Neural cell (in vitro differentiated cells): ENCODE measurements around the gene LOXL4. TPM values are rescaled to one million over a fixed set of nuclear protein-coding genes. Genes with fewer than 3 reads are reported as not detected.

Source experiments
- H2AFZ ChIP-seq: fragments of 200-600, 300-800 bp; sonication (generic), shearing (Covaris generic); 2 replicates; pipeline ENCODE4 v1.6.0; 2014; ENCODE audit warnings: low read depth, mild to moderate bottlenecking, antibody characterized with exemption, low read length, moderate library complexity
- H3F3A ChIP-seq: fragments of 200-600 bp; shearing (Covaris generic); 2 replicates; pipeline ENCODE4 v1.6.1; 2016; ENCODE audit warnings: mild to moderate bottlenecking, moderate library complexity, mixed read lengths, antibody characterized with exemption, low read length; ENCODE audit not compliant: insufficient read depth, poor library complexity, severe bottlenecking
- H3K27ac ChIP-seq: fragments of 200-600, 300-800 bp; sonication (generic), shearing (Covaris generic); 2 replicates; pipeline ENCODE4 v1.5.1; 2014; ENCODE audit warnings: mild to moderate bottlenecking, low read length, moderate library complexity
- H3K27me3 ChIP-seq: fragments of 300-800, 200-600 bp; sonication (generic), shearing (Covaris generic); 2 replicates; pipeline ENCODE4 v1.6.0; 2014; ENCODE audit warnings: mild to moderate bottlenecking, low read depth, low read length, moderate library complexity; ENCODE audit not compliant: insufficient read depth
- H3K36me3 ChIP-seq: fragments of 300-800, 200-600 bp; sonication (generic), shearing (Covaris generic); 2 replicates; pipeline ENCODE4 v1.5.1; 2014; ENCODE audit warnings: mild to moderate bottlenecking, antibody characterized with exemption, low read length, moderate library complexity; ENCODE audit not compliant: insufficient read depth
- H3K4me2 ChIP-seq: fragments of 300-800, 200-600 bp; sonication (generic), shearing (Covaris generic); 2 replicates; pipeline ENCODE4 v1.6.0; 2014; ENCODE audit warnings: mild to moderate bottlenecking, low read length
- H3K4me3 ChIP-seq: fragments of 300-800, 200-600 bp; sonication (generic), shearing (Covaris generic); 2 replicates; pipeline ENCODE4 v1.5.1; 2014; ENCODE audit warnings: mild to moderate bottlenecking, low read length, moderate library complexity
- H3K79me2 ChIP-seq: fragments of 200-600 bp; shearing (Covaris generic); replicated peaks from 2 replicates; pipeline ENCODE4 v1.6.0; 2014; ENCODE audit warnings: mild to moderate bottlenecking, low read length, moderate library complexity; ENCODE audit not compliant: insufficient read depth
- H3K9ac ChIP-seq: fragments of 300-800, 200-600 bp; sonication (generic), shearing (Covaris generic); 2 replicates; pipeline ENCODE4 v1.6.1; 2016; ENCODE audit warnings: mild to moderate bottlenecking, low read length, mixed read lengths
- H3K9me2 ChIP-seq: fragments of 200-600 bp; shearing (Covaris generic); 2 replicates; pipeline ENCODE4 v1.6.1; 2016; ENCODE audit warnings: mild to moderate bottlenecking, low read length, mixed read lengths; ENCODE audit not compliant: insufficient read depth
- H3K9me3 ChIP-seq: fragments of 200-600, 300-800 bp; sonication (generic), shearing (Covaris generic); 2 replicates; pipeline ENCODE4 v1.6.1; 2016; ENCODE audit warnings: mild to moderate bottlenecking, mixed run types, low read length, moderate library complexity, mixed read lengths
- H4K20me1 ChIP-seq: fragments of 200-600 bp; shearing (Covaris generic); 2 replicates; pipeline ENCODE4 v1.6.1; 2016; ENCODE audit warnings: mild to moderate bottlenecking, mixed run types; ENCODE audit not compliant: insufficient read depth
- EP300 ChIP-seq: fragments of 450-650 bp; conservative IDR thresholded peaks from 2 replicates; pipeline ENCODE4 v1.6.1; 2014; ENCODE audit warnings: antibody characterized with exemption, mild to moderate bottlenecking, moderate library complexity; ENCODE audit not compliant: poor library complexity, severe bottlenecking
- EZH2 ChIP-seq: fragments of 200-600, 300-800 bp; shearing (Covaris generic), sonication (generic); IDR thresholded peaks from 2 replicates; pipeline ENCODE4 v1.6.1; 2014; ENCODE audit warnings: antibody characterized with exemption, low read length, borderline replicate concordance, mild to moderate bottlenecking; ENCODE audit not compliant: insufficient read depth, poor library complexity, severe bottlenecking
- MXI1 ChIP-seq: fragments of 450-650 bp; conservative IDR thresholded peaks from 2 replicates; pipeline ENCODE4 v1.6.1; 2014; ENCODE audit warnings: antibody characterized with exemption, mild to moderate bottlenecking; ENCODE audit not compliant: poor library complexity, severe bottlenecking
- POLR2AphosphoS5 ChIP-seq: IDR thresholded peaks from 2 replicates; pipeline ENCODE4 v1.6.1; 2012
- RAD21 ChIP-seq: fragments of 450-650 bp; conservative IDR thresholded peaks from 2 replicates; pipeline ENCODE4 v1.6.1; 2014; ENCODE audit warnings: antibody characterized with exemption, mild to moderate bottlenecking, moderate library complexity
- SMC3 ChIP-seq: fragments of 450-650 bp; conservative IDR thresholded peaks from 2 replicates; pipeline ENCODE4 v1.6.1; 2014; ENCODE audit warnings: antibody characterized with exemption, mild to moderate bottlenecking, moderate library complexity; ENCODE audit not compliant: poor library complexity
- TAF1 ChIP-seq: IDR thresholded peaks from 2 replicates; pipeline ENCODE4 v1.6.1; 2012; ENCODE audit warnings: low read depth
- polyA plus RNA-seq: library from polyadenylated mRNA; depleted of rRNA; stranded (reverse); fragments of >200 nt; gene quantifications from 2 replicates; pipeline ENCODE4 v1.2.3, GENCODE V29; 2014
- TF ChIP-seq, protein P1 (sequence below): fragments of 450-650 bp; IDR thresholded peaks from 2 replicates; pipeline ENCODE4 v1.5.1; 2014; ENCODE audit warnings: antibody characterized with exemption, mild to moderate bottlenecking, moderate library complexity; ENCODE audit not compliant: poor library complexity, severe bottlenecking
- TF ChIP-seq, protein P2 (sequence below): IDR thresholded peaks from 2 replicates; pipeline ENCODE4 v1.6.1; 2012; ENCODE audit warnings: borderline replicate concordance

LOXL4 gene
- polyA plus RNA-seq, 1 donor from 2014 or later = not detected

DNA sequence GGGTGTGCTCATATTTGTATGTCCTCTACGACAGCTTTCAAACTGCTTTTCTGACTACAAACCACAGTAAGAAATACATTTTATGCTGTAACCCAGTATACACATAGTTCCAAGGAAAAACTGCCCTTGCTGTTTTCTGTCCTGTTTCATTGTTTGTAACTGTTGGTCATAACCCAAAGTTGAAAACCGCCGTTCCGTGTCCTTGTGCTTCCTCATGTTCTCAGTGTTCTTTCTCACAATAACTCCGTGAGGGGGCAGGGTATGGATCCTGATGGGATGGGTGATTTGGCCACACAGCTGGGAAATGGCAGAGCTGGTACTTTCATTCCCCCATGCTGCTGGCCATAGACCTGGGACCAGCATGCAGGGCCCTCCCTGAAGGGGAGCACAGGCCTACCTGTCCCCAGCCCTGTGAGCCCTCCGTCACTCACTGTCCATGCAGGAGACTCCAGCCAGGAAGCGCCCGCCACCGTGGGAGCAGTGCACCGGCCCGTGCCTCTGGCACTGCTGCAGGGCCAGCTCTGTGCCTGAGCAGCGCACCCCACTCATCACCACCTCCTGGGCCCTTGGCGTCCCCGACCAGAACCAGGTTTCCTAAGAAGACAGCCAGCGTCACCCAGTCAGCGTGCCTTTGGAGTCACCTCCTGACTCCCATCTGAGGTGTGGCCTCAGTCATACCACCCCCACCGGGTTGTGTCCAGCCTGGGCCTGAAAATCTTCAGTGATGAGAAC lies 12.7 kb downstream of the LOXL4 start:
- Histone ChIP-seq H3K4me3 (no peak overlapping the region), H3K9me2 (no peaks in the 10 kb centered on the region), H3K9ac (no peak overlapping the region), H3F3A (no peaks in the 10 kb centered on the region), H3K9me3 (no peaks in the 10 kb centered on the region), H3K27ac (no peak overlapping the region), H4K20me1 (no peaks in the 10 kb centered on the region), H3K4me2 (no peak overlapping the region), H3K79me2 (no peaks in the 10 kb centered on the region), H3K36me3 (no peaks in the 10 kb centered on the region), H2AFZ (no peak overlapping the region), H3K27me3 (no peaks in the 10 kb centered on the region)
- no peak for TF ChIP-seq EP300
- TF ChIP-seq TAF1 = no peak
- TF ChIP-seq, protein P1, sequence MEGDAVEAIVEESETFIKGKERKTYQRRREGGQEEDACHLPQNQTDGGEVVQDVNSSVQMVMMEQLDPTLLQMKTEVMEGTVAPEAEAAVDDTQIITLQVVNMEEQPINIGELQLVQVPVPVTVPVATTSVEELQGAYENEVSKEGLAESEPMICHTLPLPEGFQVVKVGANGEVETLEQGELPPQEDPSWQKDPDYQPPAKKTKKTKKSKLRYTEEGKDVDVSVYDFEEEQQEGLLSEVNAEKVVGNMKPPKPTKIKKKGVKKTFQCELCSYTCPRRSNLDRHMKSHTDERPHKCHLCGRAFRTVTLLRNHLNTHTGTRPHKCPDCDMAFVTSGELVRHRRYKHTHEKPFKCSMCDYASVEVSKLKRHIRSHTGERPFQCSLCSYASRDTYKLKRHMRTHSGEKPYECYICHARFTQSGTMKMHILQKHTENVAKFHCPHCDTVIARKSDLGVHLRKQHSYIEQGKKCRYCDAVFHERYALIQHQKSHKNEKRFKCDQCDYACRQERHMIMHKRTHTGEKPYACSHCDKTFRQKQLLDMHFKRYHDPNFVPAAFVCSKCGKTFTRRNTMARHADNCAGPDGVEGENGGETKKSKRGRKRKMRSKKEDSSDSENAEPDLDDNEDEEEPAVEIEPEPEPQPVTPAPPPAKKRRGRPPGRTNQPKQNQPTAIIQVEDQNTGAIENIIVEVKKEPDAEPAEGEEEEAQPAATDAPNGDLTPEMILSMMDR = no peak
- no peak for TF ChIP-seq POLR2AphosphoS5
- TF ChIP-seq, protein P2, sequence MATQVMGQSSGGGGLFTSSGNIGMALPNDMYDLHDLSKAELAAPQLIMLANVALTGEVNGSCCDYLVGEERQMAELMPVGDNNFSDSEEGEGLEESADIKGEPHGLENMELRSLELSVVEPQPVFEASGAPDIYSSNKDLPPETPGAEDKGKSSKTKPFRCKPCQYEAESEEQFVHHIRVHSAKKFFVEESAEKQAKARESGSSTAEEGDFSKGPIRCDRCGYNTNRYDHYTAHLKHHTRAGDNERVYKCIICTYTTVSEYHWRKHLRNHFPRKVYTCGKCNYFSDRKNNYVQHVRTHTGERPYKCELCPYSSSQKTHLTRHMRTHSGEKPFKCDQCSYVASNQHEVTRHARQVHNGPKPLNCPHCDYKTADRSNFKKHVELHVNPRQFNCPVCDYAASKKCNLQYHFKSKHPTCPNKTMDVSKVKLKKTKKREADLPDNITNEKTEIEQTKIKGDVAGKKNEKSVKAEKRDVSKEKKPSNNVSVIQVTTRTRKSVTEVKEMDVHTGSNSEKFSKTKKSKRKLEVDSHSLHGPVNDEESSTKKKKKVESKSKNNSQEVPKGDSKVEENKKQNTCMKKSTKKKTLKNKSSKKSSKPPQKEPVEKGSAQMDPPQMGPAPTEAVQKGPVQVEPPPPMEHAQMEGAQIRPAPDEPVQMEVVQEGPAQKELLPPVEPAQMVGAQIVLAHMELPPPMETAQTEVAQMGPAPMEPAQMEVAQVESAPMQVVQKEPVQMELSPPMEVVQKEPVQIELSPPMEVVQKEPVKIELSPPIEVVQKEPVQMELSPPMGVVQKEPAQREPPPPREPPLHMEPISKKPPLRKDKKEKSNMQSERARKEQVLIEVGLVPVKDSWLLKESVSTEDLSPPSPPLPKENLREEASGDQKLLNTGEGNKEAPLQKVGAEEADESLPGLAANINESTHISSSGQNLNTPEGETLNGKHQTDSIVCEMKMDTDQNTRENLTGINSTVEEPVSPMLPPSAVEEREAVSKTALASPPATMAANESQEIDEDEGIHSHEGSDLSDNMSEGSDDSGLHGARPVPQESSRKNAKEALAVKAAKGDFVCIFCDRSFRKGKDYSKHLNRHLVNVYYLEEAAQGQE = no peak
- TF ChIP-seq EZH2 = no peak
- TF ChIP-seq RAD21 = no peak
- no peak for TF ChIP-seq MXI1
- no peak for TF ChIP-seq SMC3

DNA sequence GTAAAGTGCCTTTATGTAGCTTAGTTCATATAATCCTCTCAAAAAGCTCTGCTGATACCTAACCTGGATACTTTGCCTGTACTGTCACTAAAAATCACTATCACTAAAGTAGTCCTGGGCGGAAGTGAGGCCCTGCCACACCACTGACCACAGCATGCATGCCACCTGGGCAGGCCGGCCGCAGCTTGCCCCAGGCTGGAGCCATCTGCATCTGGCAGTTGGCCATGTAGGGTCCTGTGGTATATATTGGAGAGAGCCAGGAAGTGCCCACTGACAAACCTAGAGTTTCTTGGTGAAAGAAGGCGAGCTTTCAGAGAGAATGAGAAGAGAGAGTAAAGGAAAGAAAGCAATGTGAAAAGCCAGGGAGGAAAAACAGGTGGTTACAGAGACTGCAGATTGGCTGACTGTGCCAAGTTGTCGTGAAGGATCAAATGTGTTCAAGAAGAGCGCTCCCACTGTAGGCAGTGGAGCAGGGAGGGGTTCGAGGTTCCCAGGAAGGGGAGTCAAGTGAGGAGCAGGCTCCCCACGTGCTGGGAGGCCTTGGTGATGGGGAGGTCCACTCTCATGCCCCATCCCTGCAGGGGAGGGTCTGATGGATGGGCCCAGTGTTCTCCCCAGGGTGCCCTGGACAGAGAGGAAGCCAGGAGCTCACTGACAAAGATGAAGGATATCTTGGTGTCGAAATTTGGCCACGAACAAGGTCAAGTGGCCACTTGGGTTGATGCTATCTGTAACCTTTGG lies 13.6 kb downstream of the LOXL4 start:
- H3K27me3 ChIP-seq = no peaks in the 10 kb centered on the region
- TF ChIP-seq SMC3 = no peak
- H4K20me1 ChIP-seq = no peaks in the 10 kb centered on the region
- H3K9me3 ChIP-seq = no peaks in the 10 kb centered on the region
- no peak overlapping the region for H3K4me2 ChIP-seq
- H3K9ac ChIP-seq = no peak overlapping the region
- H3K4me3 ChIP-seq = no peak overlapping the region
- no peaks in the 10 kb centered on the region for H3K36me3 ChIP-seq
- no peaks in the 10 kb centered on the region for H3K79me2 ChIP-seq
- no peak overlapping the region for H2AFZ ChIP-seq
- no peaks in the 10 kb centered on the region for H3F3A ChIP-seq
- no peak overlapping the region for H3K27ac ChIP-seq
- H3K9me2 ChIP-seq = no peaks in the 10 kb centered on the region
